GM20431 (cell line): Measurements from ENCODE around the gene LRRK1.

ENCODE experiments used
- in situ Hi-C: fragments of 300-500 bp; cut with MseI, MboI; formaldehyde crosslinking; loops from one replicate; pipeline ENCODE4 v1.15.0; 2020; ENCODE audit warnings: low sequenced_read_pairs; ENCODE audit not compliant: unreplicated experiment

LRRK1 gene

GRCh38 chr15:101029971-101030661 is 111.0 kb downstream of the LRRK1 start:
- in situ Hi-C loops, result no loop called here

GRCh38 chr15:101031213-101031612 is 112.1 kb downstream of the LRRK1 start:
- in situ Hi-C loops, result no loop called here

GRCh38 chr15:101033801-101034200 is 114.6 kb downstream of the LRRK1 start:
- in situ Hi-C loops, result no loop called here

- in situ Hi-C loops, result no loop called here
Measured at GRCh38 chr15:101035611-101036010, 116.5 kb downstream of the LRRK1 start.

- in situ Hi-C loops, result no loop called here
Measured at GRCh38 chr15:101036189-101036588, 117.0 kb downstream of the LRRK1 start.

- in situ Hi-C loops, result no loop called here
Measured at GRCh38 chr15:101037090-101037830, 118.1 kb downstream of the LRRK1 start.

GRCh38 chr15:101038327-101039003 is 119.3 kb downstream of the LRRK1 start:
- in situ Hi-C loops, result no loop called here

- in situ Hi-C loops, result no loop called here
Measured at GRCh38 chr15:101039461-101039860, 120.3 kb downstream of the LRRK1 start.

GRCh38 chr15:101042320-101042719 is 123.2 kb downstream of the LRRK1 start:
- in situ Hi-C loops, result no loop called here

GRCh38 chr15:101043011-101043410 is 123.9 kb downstream of the LRRK1 start:
- in situ Hi-C loops, result no loop called here

GRCh38 chr15:101043911-101044624 is 124.9 kb downstream of the LRRK1 start:
- in situ Hi-C loops, result no loop called here

GRCh38 chr15:101044625-101045235 is 125.6 kb downstream of the LRRK1 start:
- in situ Hi-C loops, result no loop called here

GRCh38 chr15:101045236-101045646 is 126.1 kb downstream of the LRRK1 start:
- in situ Hi-C loops, result no loop called here

GRCh38 chr15:101045835-101046691 is 126.9 kb downstream of the LRRK1 start:
- in situ Hi-C loops, result no loop called here

- in situ Hi-C loops, result no loop called here
Measured at GRCh38 chr15:101046826-101047225, 127.7 kb downstream of the LRRK1 start.

GRCh38 chr15:101047301-101047781 is 128.2 kb downstream of the LRRK1 start:
- in situ Hi-C loops, result no loop called here

GRCh38 chr15:101048176-101048575 is 129.0 kb downstream of the LRRK1 start:
- in situ Hi-C loops, result no loop called here

GRCh38 chr15:101048581-101049030 is 129.4 kb downstream of the LRRK1 start:
- in situ Hi-C loops, result no loop called here

GRCh38 chr15:101049282-101049681 is 130.1 kb downstream of the LRRK1 start:
- in situ Hi-C loops, result no loop called here
